HG03095 (cell line): Measurements from ENCODE around the gene ATP2B2.

Experiments used
- ATAC-seq: cut with Tn5 transposase; IDR thresholded peaks from one replicate; pipeline ENCODE4 v1.9.1; 2021; ENCODE audit warnings: moderate library complexity; ENCODE audit not compliant: unreplicated experiment

The ATP2B2 gene

DNA sequence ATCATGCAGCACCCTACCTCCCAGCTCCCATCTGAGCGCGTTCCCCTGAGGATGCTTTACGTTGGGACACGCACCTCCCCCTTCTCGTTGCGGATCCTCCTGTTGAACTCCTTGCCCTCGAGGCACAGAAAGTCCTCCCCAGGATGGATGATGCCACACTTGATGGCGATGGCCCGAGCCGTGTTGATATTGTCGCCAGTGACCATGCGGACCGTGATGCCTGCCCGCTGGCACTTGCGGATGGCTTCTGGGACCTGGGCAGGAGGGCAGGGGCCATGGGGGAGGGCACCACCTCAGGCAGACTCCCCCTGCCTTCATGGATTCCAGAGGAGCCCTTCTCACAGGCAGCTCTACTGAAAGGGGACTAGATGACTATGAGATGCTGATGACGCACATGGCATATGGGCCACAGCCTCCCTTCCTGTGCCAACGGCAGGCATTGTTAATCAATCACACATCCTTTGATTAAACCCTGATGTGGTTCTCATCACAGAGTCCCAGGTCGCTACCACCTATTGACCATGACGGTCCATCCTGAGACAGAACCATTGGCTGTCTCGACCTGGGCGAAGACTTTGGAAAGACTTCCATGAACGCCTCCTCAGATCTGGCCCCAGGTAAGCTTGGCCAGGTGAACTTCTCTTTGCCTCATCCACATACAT is 154.9 kb downstream of the ATP2B2 start:
- no peak for ATAC-seq

DNA sequence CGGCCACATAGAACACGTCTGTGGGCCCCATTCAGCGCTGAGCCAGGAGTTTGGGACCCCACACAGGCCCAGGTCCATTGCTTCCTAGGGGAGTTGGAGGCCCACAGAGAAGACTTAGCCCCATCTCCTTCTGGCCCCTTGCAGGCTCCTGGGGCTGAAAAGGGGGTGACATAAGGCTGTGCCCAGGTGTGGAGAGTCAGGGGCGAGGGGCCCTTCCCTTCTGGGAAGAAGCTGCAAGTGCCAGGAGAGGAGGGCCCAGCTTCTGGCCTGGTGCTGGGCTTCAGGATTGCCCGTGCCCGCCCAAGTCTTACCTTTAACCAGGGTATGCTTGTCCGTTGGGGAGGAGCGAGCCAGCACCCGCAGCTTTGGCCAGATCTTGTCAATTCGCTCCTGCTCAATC is 155.6 kb downstream of the ATP2B2 start:
- no peak for ATAC-seq

DNA sequence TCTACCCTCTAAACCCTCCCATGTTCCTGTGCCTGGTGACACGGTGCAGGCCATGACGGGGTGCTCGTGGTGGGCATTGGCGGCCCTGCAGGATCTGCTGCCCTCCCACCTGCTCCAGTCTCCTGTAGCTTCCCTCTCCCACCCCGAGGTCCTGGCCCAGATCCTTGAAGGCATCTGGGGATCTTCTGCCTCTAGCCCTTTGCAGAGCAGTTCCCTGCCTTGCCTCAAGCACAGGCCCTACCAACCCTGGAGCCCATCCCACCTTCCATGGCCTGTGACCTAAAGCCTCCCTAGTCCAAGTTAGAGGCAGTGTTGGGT is 157.0 kb downstream of the ATP2B2 start:
- ATAC-seq: no peak

DNA sequence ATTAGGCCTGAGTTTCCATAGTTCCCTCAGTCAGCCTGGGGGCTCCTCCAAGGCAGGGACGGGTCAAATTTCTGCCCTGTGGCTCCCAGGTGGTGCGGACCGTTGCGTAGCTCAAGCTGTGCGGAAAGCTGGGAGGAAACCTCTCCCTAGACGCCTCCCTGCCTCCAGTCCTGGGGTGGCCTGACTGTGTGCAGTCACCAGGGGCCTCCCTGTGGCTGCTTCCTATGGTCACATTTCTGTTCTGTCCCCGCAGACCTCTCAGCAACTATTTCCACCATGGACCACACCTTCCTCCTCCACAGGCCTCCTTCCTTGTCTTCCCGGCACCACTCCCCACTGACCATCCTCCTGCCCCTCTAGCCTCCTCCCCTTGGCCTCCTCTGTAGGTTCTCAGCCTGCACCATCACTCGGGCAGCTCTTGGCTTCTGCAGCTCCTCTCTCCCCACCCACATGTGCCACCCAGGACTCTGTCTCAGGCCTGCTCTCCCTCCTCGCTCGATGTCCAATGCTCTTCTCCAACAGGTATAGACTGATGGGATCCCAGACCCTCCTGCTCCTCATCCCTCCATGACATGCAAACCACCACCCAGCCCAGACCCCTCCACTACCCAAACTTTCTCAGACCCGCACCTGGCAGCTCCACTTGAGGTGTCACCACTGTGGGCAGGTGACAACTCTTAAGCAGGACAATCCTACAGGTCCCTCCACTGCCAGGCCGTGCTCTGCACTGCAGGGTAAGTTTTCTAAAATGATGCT is 157.6 kb downstream of the ATP2B2 start:
- no peak for ATAC-seq

DNA sequence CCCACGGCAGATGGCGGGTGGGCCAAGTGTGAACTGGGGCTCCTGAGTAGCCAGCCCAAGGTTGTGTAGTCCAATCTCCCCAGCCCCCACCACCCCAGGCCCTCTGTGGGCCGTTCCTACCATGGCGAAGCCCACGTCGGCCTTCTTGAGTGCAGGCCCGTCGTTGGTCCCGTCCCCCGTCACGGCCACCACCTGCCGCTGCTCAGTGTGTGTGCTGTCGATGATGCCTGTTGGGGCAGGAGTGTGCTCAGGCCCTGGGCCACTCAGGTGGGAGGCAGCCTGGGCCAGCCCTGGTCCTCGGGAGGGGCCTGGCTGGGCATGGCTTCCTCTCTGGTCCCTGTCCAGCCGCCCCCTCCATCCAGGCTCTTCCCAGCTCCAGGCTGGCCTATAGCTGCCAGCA is 159.5 kb downstream of the ATP2B2 start:
- no peak for ATAC-seq

DNA sequence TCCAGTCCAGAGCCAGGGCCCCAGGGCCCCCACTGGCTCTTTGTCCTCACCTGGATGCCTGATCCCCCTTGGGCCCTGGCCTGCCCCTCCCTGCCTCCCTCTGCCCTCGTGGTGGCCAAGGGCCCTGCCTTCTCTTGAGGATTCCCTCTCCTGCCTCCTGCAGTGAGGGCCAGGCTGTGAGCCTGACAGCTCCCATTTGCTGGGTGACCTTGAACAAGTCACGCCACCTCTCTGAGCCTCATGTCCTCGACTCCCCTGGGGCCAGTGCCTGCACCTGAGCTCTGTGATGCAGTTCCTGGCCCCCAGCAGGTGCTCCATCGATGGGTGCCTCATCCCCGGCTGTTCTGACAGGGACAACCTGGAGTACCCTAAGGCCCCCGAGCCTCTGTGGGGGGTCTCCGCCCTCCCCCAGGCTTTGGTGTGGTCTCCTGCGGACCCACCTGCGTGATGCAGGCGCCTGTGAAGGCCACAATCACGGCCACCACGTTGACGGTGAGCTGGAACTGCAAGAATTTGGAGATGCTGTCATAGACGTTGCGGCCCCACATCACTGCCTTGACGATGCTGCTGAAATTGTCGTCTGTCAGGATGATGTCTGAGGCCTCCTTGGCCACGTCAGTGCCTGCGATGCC is 160.3 kb downstream of the ATP2B2 start:
- ATAC-seq: no peak

DNA sequence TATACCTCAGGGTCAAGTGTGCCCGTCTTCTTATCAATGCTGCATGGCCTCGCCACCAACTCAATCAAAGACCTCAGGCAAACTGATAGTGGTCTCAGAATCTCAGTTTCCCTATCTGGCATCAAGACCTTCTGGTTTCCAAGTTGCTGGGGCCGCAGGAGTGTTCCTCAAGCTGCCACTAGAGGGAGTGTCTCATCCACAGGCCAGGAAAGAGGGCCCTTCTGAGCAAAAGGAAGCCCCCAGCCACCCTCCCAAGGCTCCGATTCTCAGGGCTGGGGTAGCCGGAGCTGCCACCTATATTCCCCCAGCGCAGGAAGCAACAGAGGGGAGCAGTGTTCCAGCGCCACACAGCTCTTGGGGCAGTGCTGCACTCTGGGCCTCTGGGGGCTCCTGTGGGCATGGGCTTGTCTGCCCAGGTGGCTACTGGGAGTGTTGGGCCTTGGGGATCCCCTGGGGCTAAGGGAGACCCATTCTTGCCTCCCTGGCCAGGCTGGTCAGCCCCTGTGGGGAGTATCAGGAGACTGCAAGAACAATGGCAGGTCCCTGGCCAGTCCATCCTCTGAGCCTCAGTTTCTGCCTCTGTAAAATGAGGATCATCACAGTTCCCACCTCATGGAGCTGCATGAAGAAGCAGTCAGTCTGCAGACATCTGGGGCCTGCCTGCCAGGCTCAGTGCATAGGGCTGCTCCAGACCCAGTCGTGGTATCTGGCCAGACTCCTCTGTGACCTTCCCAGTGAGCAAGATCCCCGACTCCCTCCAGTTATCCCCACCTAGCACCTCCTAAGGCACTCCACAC is 161.0 kb downstream of the ATP2B2 start:
- no peak for ATAC-seq

DNA sequence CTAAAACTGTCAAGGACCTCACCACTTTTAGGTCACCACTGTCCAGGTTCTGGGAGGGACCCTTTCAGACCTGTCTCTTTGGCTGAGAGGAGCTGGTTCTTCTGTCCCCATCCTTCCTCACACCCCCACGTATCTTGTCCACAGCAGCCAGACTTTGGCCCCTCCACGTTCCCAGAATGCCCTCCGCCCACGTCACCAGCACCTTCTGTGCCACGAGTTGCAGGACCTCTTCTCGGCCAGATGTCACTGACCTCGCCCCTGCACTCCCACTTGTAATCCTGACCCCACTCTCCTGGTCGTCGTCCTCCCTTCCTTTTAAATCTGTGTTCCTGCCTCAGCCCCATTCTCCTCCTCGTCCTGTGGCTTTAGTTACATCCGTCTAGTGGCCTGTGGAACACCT is 161.9 kb downstream of the ATP2B2 start:
- ATAC-seq: no peak

DNA sequence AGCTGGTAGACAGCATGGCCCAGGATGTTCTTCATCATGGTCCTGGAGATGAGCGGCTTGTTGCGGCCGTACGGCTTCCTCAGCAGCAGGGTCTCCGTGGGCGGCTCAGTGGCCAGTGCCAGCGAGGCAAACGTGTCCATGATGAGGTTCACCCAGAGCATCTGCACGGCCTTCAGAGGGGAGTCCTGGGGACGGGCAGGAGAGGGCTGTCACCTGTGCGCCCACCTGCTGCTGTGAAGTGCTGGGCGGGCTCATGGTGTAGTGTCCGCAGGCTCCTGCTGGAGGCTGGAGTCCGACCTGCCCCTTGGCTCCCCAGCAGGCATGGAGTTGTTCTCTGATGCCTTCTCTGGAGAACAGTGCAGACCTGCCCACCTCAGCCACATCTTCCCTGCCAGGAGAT is 162.6 kb downstream of the ATP2B2 start:
- ATAC-seq: no peak

DNA sequence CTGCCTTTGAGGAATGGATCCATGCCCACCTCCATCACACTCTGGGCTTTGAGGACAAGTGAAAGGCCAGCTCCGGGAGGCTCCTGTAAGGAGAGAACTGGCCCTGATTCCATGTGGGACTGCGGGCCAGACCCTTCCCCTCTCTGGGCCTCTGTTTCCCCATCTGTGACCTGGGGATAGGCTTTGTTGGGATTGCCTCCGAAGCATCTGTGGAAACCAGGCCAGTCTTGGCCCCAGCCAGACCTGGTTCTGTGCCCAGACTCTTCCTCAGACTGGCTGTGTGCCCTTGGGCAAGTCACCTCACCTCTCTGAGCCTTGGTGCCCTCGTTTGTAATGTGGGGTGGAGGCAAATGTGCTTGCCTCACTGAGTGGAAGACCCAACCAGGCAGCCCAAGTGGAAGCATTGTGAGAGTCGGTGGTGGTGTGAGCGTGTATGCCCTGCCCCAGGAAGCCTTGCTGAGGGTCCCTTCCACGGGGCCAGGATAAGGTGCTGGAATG is 163.4 kb downstream of the ATP2B2 start:
- no peak for ATAC-seq

DNA sequence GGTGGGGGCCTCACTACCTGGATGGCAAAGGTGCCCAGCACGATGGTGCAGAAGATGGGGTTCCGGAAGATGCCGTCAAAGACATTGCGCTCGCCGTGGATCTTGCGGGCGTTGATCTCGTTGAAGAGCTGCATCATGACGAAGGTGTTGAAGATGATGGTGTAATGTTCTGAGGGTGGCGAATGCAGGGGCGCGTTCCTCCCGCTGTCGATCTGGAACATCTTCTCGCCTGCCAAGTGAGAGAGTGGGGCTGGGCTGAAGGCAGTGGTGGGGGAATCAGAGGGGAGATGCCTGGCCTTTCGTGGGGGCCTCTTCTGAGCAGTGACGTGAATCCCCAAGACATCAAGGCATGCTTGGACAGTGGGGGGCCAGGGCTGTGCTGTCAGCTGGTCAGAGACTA is 164.9 kb downstream of the ATP2B2 start:
- ATAC-seq: no peak

DNA sequence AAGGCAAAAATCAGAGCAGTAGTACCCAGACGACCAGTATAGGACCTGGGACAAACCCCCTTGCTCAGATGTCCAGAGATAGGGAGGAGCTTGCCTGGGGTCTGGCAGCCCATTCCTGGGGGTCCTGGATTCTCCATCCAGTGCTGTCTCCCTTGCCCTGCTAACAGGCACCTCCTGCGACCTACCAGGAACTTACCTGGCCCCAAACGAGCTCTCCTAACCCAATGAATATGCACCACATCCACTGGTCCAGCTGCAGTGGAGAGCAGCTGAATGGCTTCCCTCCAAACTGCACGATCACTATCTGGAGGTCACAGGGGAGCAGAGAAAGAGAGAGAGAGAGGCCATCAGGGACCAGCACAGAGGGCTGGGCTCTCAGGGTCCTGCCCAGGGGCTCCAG is 165.3 kb downstream of the ATP2B2 start:
- ATAC-seq: no peak

DNA sequence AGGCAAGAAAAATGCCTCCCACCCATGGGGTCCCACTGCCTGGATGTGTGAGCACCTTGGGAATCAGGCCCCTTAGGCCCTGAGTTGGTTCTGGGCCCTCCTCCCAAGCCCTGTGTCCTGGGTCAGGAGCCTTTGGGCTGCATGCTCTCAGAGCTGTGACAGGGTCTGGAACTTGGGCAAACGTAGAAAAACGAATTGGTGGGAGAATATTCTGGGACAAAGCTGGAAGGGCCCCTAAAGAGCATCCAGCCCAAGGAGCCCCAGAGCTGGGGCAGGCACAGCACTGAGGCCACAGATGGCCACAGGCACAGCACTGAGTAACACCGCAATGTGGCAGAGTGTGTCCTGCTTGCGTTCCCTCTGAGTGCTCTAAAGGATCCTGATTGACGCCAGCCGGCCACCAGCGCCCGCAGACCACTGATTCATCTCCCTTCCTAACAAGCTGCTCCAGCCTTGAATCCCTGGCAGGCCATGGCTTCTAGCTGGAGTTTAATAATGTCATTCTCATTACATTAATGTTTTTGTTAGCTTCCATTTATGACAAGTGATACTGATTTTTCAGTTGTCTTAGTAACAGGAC is 165.9 kb downstream of the ATP2B2 start:
- no peak for ATAC-seq

DNA sequence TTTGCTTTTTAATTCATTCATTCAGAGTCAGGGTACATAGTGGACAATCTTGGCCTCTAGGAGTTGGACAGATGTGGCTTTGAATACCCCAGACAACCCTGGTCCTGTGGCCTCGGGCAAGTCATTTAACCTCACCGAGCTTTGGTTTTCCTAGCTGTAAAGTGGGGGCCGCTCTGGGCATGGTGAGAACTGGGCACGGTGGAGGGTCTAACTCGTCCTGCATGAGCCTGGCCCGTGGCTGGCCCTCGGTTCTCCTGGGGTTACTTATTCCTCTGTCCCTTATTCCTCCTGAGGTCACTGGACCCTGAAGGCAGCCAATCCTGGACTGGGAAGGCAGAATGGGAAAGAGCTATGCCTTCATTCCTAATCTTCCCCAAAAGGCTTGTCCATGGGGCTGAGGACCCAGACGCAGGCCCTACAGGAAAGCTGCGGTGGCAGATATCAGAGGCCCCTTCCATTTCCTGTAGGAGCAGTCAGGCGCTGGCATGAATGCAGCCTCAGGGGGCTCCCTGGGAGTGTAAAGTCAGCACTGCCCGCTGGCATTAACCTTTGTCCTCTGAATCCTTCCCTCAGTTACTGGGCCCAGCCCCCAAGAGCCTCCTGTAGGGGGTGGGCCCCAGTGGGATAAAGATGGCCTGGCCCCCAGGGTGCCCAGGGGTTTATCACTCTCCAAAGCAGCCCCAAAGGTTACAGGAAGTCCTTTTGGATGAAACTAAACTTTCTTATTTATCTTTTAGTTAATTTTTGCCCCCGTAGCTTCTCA is 166.6 kb downstream of the ATP2B2 start:
- no peak for ATAC-seq

DNA sequence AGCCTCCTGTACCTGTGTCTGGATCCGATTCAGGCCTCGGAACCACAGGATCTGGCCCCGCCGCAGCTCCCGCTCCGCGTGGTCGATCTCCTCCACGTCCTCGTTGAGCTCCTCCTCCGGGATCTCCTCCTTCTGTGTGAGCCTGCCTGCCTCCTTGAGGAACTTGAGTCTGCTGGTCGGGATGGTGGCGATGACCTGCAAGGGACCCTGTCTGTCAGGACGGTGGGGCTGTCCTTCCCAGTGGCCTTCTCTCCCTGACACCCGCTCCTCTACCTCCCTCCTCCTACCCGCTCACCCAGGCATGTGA is 167.3 kb downstream of the ATP2B2 start:
- no peak for ATAC-seq

DNA sequence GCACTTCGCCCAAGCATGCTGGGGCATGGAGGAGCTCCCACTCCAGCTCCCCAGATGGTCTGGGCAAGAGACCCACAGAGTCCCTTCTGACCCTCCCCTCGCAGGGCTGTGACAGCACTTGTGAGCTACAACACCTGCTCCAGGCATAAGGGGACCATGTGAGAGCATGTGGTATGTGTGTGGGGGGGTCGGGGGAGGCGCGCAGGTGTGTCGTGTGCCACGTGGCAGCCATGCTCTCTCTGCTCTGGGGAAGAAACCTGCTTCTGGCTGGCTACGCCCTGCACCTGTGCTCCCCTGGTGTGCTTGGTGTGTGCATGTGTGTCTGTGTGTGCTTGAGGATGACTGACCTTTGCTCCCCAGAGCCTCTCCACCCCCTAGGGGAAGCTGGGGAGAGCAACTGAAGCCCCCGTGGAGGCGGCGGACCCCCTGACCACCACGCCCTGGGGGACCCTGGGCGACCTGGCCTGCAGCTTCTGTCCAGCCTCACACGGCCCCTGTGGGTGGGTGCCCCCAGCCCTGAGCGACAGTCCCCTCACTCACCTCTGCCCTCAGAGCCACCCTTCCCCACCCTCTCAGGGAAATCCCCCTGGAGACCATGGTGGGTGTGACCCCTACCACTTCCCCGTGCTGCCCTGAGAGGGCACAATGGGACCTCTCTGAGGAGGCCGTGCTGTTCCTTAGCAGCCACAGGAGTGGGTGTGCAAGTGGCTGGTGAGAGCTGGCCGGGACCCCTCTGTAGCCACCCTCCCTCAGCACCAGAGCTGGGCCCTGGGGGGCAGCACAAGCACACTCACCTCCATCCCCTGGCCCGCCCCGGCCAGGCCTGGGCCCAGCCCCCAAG is 167.8 kb downstream of the ATP2B2 start:
- ATAC-seq: no peak

DNA sequence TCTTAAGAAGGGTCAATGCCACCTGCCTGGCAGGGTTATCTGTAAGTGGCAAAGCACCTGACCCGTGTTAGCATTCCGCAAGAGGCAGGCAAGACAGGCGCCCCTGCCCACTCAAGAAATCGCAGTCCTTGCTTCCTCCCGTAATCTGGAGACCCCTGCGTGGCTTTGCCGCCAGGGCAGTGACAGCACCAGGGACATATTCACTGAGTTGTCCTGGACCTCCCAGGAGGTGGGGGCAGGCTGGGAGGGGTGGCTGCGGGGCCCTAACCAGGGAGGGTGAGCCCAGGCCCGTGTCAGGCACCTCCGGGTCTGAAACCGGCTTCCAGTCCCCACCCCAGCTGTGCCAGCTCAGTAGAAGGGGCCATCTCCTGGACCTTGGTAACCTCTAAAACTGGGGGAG is 168.6 kb downstream of the ATP2B2 start:
- ATAC-seq: no peak

DNA sequence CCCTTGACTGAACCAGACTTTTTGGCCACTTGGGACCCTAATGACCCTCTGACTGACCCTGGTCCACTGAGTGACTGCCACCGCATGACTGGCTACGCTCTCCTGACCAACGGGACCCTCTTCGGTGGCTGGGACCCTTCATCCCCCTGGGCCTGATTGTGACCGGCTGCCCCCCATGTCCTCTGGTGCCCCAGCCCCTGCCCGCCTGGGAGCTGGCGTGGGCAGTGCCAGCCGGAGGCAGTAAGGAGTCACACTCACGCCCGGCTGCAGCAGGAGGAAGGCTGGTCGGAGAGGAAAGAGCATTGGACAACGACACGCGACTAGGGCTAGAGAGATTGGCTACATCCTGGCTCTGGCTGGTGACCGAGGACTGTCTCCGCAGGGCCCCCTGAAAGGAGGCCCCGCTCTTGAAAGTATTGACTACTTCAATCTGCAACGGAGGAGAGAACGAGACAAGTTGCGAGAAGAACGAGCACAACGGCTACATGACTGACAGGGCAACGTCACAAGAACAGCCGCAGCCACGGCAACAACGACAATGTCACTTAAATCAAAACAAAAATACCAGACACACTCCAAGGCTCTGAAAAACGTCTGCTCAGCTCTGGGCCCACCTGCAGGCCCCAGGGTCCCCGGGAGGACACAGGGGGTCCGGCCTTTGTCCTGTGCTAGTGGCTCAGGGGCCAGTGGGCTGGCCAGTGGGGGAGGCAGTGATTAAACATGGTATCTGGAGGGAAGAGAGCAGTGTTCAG is 169.3 kb downstream of the ATP2B2 start:
- ATAC-seq: no peak

DNA sequence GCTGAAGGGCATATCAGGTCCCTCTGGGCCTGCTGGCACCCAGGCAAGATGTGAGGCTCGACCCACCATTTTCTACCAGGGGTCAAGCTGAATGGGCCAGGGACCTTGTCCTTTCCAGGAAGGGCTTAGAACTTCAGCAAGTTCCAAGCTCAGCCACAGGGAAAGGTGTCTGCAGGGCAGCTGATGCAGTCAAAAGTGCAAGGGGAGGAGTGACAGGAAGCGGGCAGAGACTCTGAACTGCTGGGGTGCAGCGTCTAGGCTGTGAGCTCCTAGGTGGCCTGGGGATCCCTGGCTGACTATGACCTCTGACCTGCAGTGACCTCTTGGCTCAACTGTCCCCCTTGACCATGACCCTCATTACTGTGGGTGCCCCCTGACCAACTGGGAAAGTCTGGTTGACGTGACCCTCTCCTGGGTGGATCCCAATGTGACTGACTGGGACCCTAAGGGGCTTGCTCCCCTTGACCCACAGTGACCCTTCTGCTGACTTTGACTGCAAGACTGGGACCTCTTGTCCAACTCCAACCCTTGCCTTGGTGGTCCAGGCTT is 170.1 kb downstream of the ATP2B2 start:
- no peak for ATAC-seq
